ENCODE measurements around the gene LRRC63.
"Not testable (repeated sequence)": the region's sequence is repeated elsewhere in the genome, so short reads cannot be mapped to it uniquely, and the experiment has no call there.

LRRC63 gene

GRCh38 chr13:46202966-46203365 lies 8.8 kb upstream of the LRRC63 start:
- TF ChIP-seq FOXA1 (IDR thresholded peaks at IDR 0.05) (no peak), TARDBP (IDR thresholded peaks at IDR 0.05) (no peak), FOXM1 (IDR thresholded peaks at IDR 0.05; ENCODE audit: borderline replicate concordance) (no peak)
- ChIA-PET POLR2A (no interaction called here), CTCF (interaction anchor here (0.6 to 0.8 kb wide), 2 partner anchors 15 to 86 kb away, joined by 3 read pairs; no protein-coding TSS in a partner anchor)
- no peak for DNase-seq (ENCODE audit: extremely low spot score)

GRCh38 chr13:46206143-46206542 lies 5.6 kb upstream of the LRRC63 start:
- no peak for DNase-seq (ENCODE audit: extremely low spot score)
- ChIA-PET POLR2A (no interaction called here), CTCF (no interaction called here)
- TF ChIP-seq ELF4 (IDR thresholded peaks at IDR 0.05): no peak
- TF ChIP-seq LEF1 (IDR thresholded peaks at IDR 0.05; ENCODE audit: borderline replicate concordance): no peak
- TF ChIP-seq PKNOX1 (IDR thresholded peaks at IDR 0.05): no peak
- no peak for TF ChIP-seq HDGF (IDR thresholded peaks at IDR 0.05; ENCODE audit: borderline replicate concordance)
- no peak for TF ChIP-seq TARDBP (IDR thresholded peaks at IDR 0.05)
- no peak for TF ChIP-seq FOXA1 (IDR thresholded peaks at IDR 0.05)
- no peak for TF ChIP-seq CTBP1 (IDR thresholded peaks at IDR 0.05; ENCODE audit: borderline replicate concordance)
- TF ChIP-seq SUZ12 (IDR thresholded peaks at IDR 0.05): no peak
- no peak for TF ChIP-seq FOXK2 (IDR thresholded peaks at IDR 0.05)
- TF ChIP-seq ZNF384 (IDR thresholded peaks at IDR 0.05): no peak
- TF ChIP-seq SP1 (IDR thresholded peaks at IDR 0.05): no peak
- no peak for TF ChIP-seq NFRKB (IDR thresholded peaks at IDR 0.05)
- TF ChIP-seq BHLHE40 (IDR thresholded peaks at IDR 0.05; ENCODE audit: borderline replicate concordance): no peak
- TF ChIP-seq ARNT (IDR thresholded peaks at IDR 0.05): no peak
- TF ChIP-seq L3MBTL2 (conservative IDR thresholded peaks at IDR 0.05): no peak
- TF ChIP-seq FOXM1 (IDR thresholded peaks at IDR 0.05; ENCODE audit: borderline replicate concordance): no peak

- POLR2A ChIA-PET: no interaction called here
- DNase-seq (ENCODE audit: extremely low spot score): no peak
- CTCF ChIA-PET: no interaction called here
- TF ChIP-seq SUZ12 (IDR thresholded peaks at IDR 0.05) (no peak), CTBP1 (IDR thresholded peaks at IDR 0.05; ENCODE audit: borderline replicate concordance) (no peak), LEF1 (IDR thresholded peaks at IDR 0.05; ENCODE audit: borderline replicate concordance) (no peak), NFRKB (IDR thresholded peaks at IDR 0.05) (no peak), ZNF384 (IDR thresholded peaks at IDR 0.05) (no peak), ARNT (IDR thresholded peaks at IDR 0.05) (no peak), TARDBP (IDR thresholded peaks at IDR 0.05) (no peak), ELF4 (IDR thresholded peaks at IDR 0.05) (no peak), BHLHE40 (IDR thresholded peaks at IDR 0.05; ENCODE audit: borderline replicate concordance) (no peak), FOXA1 (IDR thresholded peaks at IDR 0.05) (no peak), HDGF (IDR thresholded peaks at IDR 0.05; ENCODE audit: borderline replicate concordance) (no peak), PKNOX1 (IDR thresholded peaks at IDR 0.05) (no peak), FOXM1 (IDR thresholded peaks at IDR 0.05; ENCODE audit: borderline replicate concordance) (no peak), SP1 (IDR thresholded peaks at IDR 0.05) (no peak)
Observed at GRCh38 chr13:46207828-46208227, 3.9 kb upstream of the LRRC63 start.

- TF ChIP-seq BHLHE40 (IDR thresholded peaks at IDR 0.05; ENCODE audit: borderline replicate concordance) (no peak), HDGF (IDR thresholded peaks at IDR 0.05; ENCODE audit: borderline replicate concordance) (no peak), ARNT (IDR thresholded peaks at IDR 0.05) (no peak), FOXK2 (IDR thresholded peaks at IDR 0.05) (no peak), LEF1 (IDR thresholded peaks at IDR 0.05; ENCODE audit: borderline replicate concordance) (no peak), L3MBTL2 (conservative IDR thresholded peaks at IDR 0.05) (no peak), FOXA1 (IDR thresholded peaks at IDR 0.05) (no peak), CTBP1 (IDR thresholded peaks at IDR 0.05; ENCODE audit: borderline replicate concordance) (no peak), SUZ12 (IDR thresholded peaks at IDR 0.05) (no peak), TARDBP (IDR thresholded peaks at IDR 0.05) (no peak), FOXM1 (IDR thresholded peaks at IDR 0.05; ENCODE audit: borderline replicate concordance) (no peak), ZNF384 (IDR thresholded peaks at IDR 0.05) (no peak)
- POLR2A ChIA-PET: no interaction called here
- no peak for DNase-seq (ENCODE audit: extremely low spot score)
- CTCF ChIA-PET: no interaction called here
Observed at GRCh38 chr13:46210362-46211083, 1.2 kb upstream of the LRRC63 start.

- ChIA-PET POLR2A (no interaction called here), CTCF (no interaction called here)
- TF ChIP-seq PKNOX1 (IDR thresholded peaks at IDR 0.05) (peak; percentile 87), L3MBTL2 (conservative IDR thresholded peaks at IDR 0.05) (peak; percentile 50; the same call in 1 of the 2 replicates), FOXK2 (IDR thresholded peaks at IDR 0.05) (no peak)
- peak; percentile 17 for DNase-seq (ENCODE audit: extremely low spot score)
Observed at GRCh38 chr13:46211116-46211482, 629 bp upstream of the LRRC63 start.

- TF ChIP-seq TARDBP (IDR thresholded peaks at IDR 0.05): no peak
- TF ChIP-seq SP1 (IDR thresholded peaks at IDR 0.05): no peak
- no peak for TF ChIP-seq L3MBTL2 (conservative IDR thresholded peaks at IDR 0.05)
- no peak for TF ChIP-seq FOXK2 (IDR thresholded peaks at IDR 0.05)
- no peak for TF ChIP-seq FOXA1 (IDR thresholded peaks at IDR 0.05)
- no peak for TF ChIP-seq PKNOX1 (IDR thresholded peaks at IDR 0.05)
- no peak for TF ChIP-seq ZNF384 (IDR thresholded peaks at IDR 0.05)
- no peak for DNase-seq (ENCODE audit: extremely low spot score)
- CTCF ChIA-PET: interaction anchor here (0.6 kb wide), 1 partner anchor 36 kb away, joined by 4 read pairs; no protein-coding TSS in a partner anchor
- POLR2A ChIA-PET: no interaction called here
Observed at GRCh38 chr13:46213242-46213641, 1.5 kb downstream of the LRRC63 start.

- DNase-seq (ENCODE audit: extremely low spot score); POLR2A ChIA-PET; CTCF ChIA-PET: not testable (repeated sequence)
Observed at GRCh38 chr13:46214741-46215140, 3.0 kb downstream of the LRRC63 start.

GRCh38 chr13:46220234-46220633 lies 8.5 kb downstream of the LRRC63 start:
- POLR2A ChIA-PET: not testable (repeated sequence)

More at GRCh38 chr13:46220234-46220633, 8.5 kb downstream of the LRRC63 start:
- DNase-seq (ENCODE audit: extremely low spot score); CTCF ChIA-PET: not testable (repeated sequence)
